Body of pancreas (tissue), 4 donors: ENCODE measurements around the gene ROBO1. TPM values are rescaled to one million over a fixed set of nuclear protein-coding genes. Genes with fewer than 3 reads are reported as not detected.

Experiments
- ATAC-seq: fragments of 150-250 bp; one replicate; pipeline ENCODE4 v1.9.1; 2016
- DNase-seq, 4 donors: peaks; one replicate each; pipeline ENCODE4 v3.0.0-alpha.2; 2019
- H3K27ac ChIP-seq, 4 donors: fragments of 200-600 bp; sonication (generic); 1 replicate in 3 of 4; 2 replicates in 1 of 4; pipeline versions ENCODE4 v1.5.1 to v1.6.1; 2016 to 2019; ENCODE audit warnings: mild to moderate bottlenecking in 1 of 4, mixed read lengths in 1 of 4, moderate library complexity in 1 of 4
- H3K27me3 ChIP-seq, 2 donors: fragments of 200-600 bp; sonication (generic); one replicate each; pipeline ENCODE4 v1.6.0; 2016; ENCODE audit warnings: mild to moderate bottlenecking in 1 of 2
- H3K36me3 ChIP-seq, 2 donors: fragments of 200-600 bp; sonication (generic); replicated peaks in 1 of 2; 2 replicates each; pipeline ENCODE4 v1.5.1; 2016; ENCODE audit warnings: low read depth in 2 of 2; ENCODE audit not compliant: insufficient read depth in 1 of 2
- H3K4me1 ChIP-seq: fragments of 200-600 bp; sonication (generic); one replicate; pipeline ENCODE4 v1.6.0; 2016
- H3K4me3 ChIP-seq, 2 donors: fragments of 200-600 bp; sonication (generic); 1 replicate in 1 of 2; 2 replicates in 1 of 2; pipeline ENCODE4 v1.5.1; 2016 to 2019
- H3K9me3 ChIP-seq, 3 donors: fragments of 200-600 bp; sonication (generic); 1 replicate in 2 of 3; 2 replicates in 1 of 3; pipeline ENCODE4 v1.5.1; 2016
- CTCF ChIP-seq, 7 experiments: fragments of 450-650 bp in 4 of 7; fragments of 200-600 bp in 3 of 7; sonication (generic) in 3 of 7; IDR thresholded peaks; one replicate each; pipeline ENCODE4 v1.5.1; 2016 to 2019; ENCODE audit warnings: antibody characterized with exemption in 7 of 7
- POLR2A ChIP-seq, 3 donors: fragments of 450-650 bp; IDR thresholded peaks; one replicate each; pipeline ENCODE4 v1.6.1; 2016; ENCODE audit warnings: antibody characterized with exemption in 3 of 3, mild to moderate bottlenecking in 2 of 3
- WGBS, 2 donors: methylation state at CpG; one replicate each; pipeline ENCODE4 v1.1.5; 2017; 5-methylcytosine and 5-hydroxymethylcytosine counted together
- intact Hi-C: fragments of 100-400 bp; cut with DNase I; formaldehyde crosslinking; loops from one replicate; pipeline ENCODE4 v1.15.1; 2023
- total RNA-seq, 2 donors: library from RNA; depleted of rRNA; stranded (reverse); fragments of >200 nt; gene quantifications; one replicate each; pipeline ENCODE4 v1.1.0, GENCODE V29; 2016

ROBO1 gene
- total RNA-seq, 2 donors from 2014 or later, result 3.9 to 9.9 TPM

- H3K27ac ChIP-seq, result no peak overlapping the region
- H3K4me1 ChIP-seq, result no peaks in the 10 kb centered on the region
- WGBS, 2 donors, result 19 to 33% methylated on average over 1 of the region's 1 CpG
- no peaks in the 10 kb centered on the region for H3K36me3 ChIP-seq
- no peak overlapping the region for H3K4me3 ChIP-seq
- ATAC-seq, result no peak
- intact Hi-C loops, result no loop called here
- no peak for TF ChIP-seq CTCF (IDR thresholded peaks at IDR 0.05)
- TF ChIP-seq POLR2A (IDR thresholded peaks at IDR 0.05), result no peak
- DNase-seq, result no peak
- H3K27me3 ChIP-seq, result no peaks in the 10 kb centered on the region
- H3K9me3 ChIP-seq, result no peaks in the 10 kb centered on the region
Observed at GRCh38 chr3:79097964-79098660, 669.7 kb downstream of the ROBO1 start.

GRCh38 chr3:79094654-79095053 lies 673.1 kb downstream of the ROBO1 start:
- Histone ChIP-seq H3K9me3 (no peaks in the 10 kb centered on the region), H3K4me1 (no peaks in the 10 kb centered on the region), H3K27me3 (no peaks in the 10 kb centered on the region), H3K27ac (no peak overlapping the region), H3K36me3 (no peaks in the 10 kb centered on the region), H3K4me3 (no peak overlapping the region)
- DNase-seq, result no peak
- intact Hi-C loops, result no loop called here
- no peak for ATAC-seq
- no peak for TF ChIP-seq CTCF (IDR thresholded peaks at IDR 0.05)
- no peak for TF ChIP-seq POLR2A (IDR thresholded peaks at IDR 0.05)

GRCh38 chr3:79086514-79086913 lies 681.3 kb downstream of the ROBO1 start:
- 1 to 3% methylated on average over 6 of the region's 6 CpGs for WGBS, 2 donors
- Histone ChIP-seq H3K36me3 (no peaks in the 10 kb centered on the region), H3K9me3 (no peaks in the 10 kb centered on the region), H3K4me3 (no peak overlapping the region), H3K27ac (no peak overlapping the region), H3K27me3 (no peaks in the 10 kb centered on the region), H3K4me1 (no peaks in the 10 kb centered on the region)
- DNase-seq, result peak; percentile 40 to 51 (median 46)
- ATAC-seq, result peak; percentile 71
- intact Hi-C loops, result no loop called here
- peak; percentile 53 to 64 (median 59) for TF ChIP-seq CTCF (IDR thresholded peaks at IDR 0.05)
- no peak for TF ChIP-seq POLR2A (IDR thresholded peaks at IDR 0.05)

GRCh38 chr3:79085171-79085570 lies 682.6 kb downstream of the ROBO1 start:
- Histone ChIP-seq H3K4me1 (no peaks in the 10 kb centered on the region), H3K27ac (no peak overlapping the region), H3K27me3 (no peaks in the 10 kb centered on the region), H3K4me3 (no peak overlapping the region), H3K36me3 (no peaks in the 10 kb centered on the region), H3K9me3 (no peaks in the 10 kb centered on the region)
- DNase-seq (no peak), ATAC-seq (no peak)
- intact Hi-C loops, result no loop called here
- no peak for TF ChIP-seq CTCF (IDR thresholded peaks at IDR 0.05)
- TF ChIP-seq POLR2A (IDR thresholded peaks at IDR 0.05), result no peak
- 62 to 74% methylated on average over 1 of the region's 1 CpG for WGBS, 2 donors

- no peaks in the 10 kb centered on the region for H3K36me3 ChIP-seq
- ATAC-seq, result no peak
- H3K4me1 ChIP-seq, result no peaks in the 10 kb centered on the region
- H3K27ac ChIP-seq, result no peak overlapping the region
- TF ChIP-seq CTCF (IDR thresholded peaks at IDR 0.05), result no peak
- TF ChIP-seq POLR2A (IDR thresholded peaks at IDR 0.05), result no peak
- no peak overlapping the region for H3K4me3 ChIP-seq
- WGBS, 2 donors, result 38 to 39% methylated on average over 5 of the region's 5 CpGs
- H3K27me3 ChIP-seq, result no peaks in the 10 kb centered on the region
- intact Hi-C loops, result no loop called here
- no peaks in the 10 kb centered on the region for H3K9me3 ChIP-seq
- DNase-seq, result no peak
Observed at GRCh38 chr3:79081335-79081734, 686.5 kb downstream of the ROBO1 start.
